Endodermal cell (in vitro differentiated cells): ENCODE results near the gene CD207. TPM values are rescaled to one million over a fixed set of nuclear protein-coding genes. Genes with fewer than 3 reads are reported as not detected.

Experiments
- DNase-seq: peaks from one replicate; pipeline ENCODE4 v3.0.0-alpha.2; 2017
- H3K27ac ChIP-seq: 2 replicates; pipeline ENCODE4 v1.5.1; 2013; ENCODE audit warnings: mild to moderate bottlenecking, low read depth, low read length, moderate library complexity
- H3K27me3 ChIP-seq: 2 replicates; pipeline ENCODE4 v1.6.1; 2013; ENCODE audit warnings: mild to moderate bottlenecking, low read length, moderate library complexity; ENCODE audit not compliant: insufficient read depth, control insufficient read depth, poor library complexity, severe bottlenecking
- H3K36me3 ChIP-seq: 2 replicates; pipeline ENCODE4 v1.7.0; 2013; ENCODE audit warnings: mild to moderate bottlenecking, low read length, moderate library complexity; ENCODE audit not compliant: control insufficient read depth, insufficient read depth
- H3K4me1 ChIP-seq: one replicate; pipeline ENCODE4 v1.7.0; 2013; ENCODE audit warnings: low read length; ENCODE audit not compliant: control insufficient read depth, insufficient read depth
- H3K4me3 ChIP-seq: 2 replicates; pipeline ENCODE4 v1.5.1; 2013; ENCODE audit warnings: mild to moderate bottlenecking, low read length, moderate library complexity
- H3K9ac ChIP-seq: 2 replicates; pipeline ENCODE4 v1.6.1; 2013; ENCODE audit warnings: mild to moderate bottlenecking, low read length, moderate library complexity; ENCODE audit not compliant: poor library complexity, severe bottlenecking; ENCODE audit errors: extremely low read depth
- H3K9me3 ChIP-seq: 2 replicates; pipeline ENCODE4 v1.6.1; 2013; ENCODE audit warnings: mild to moderate bottlenecking, low read length, moderate library complexity; ENCODE audit not compliant: control insufficient read depth
- H3K27ac Mint-ChIP-seq: 2 replicates; pipeline ENCODE4 v1.8.0; 2020; ENCODE audit warnings: mixed read lengths
- H3K27me3 Mint-ChIP-seq: 2 replicates; pipeline ENCODE4 v1.8.0; 2021; ENCODE audit warnings: mild to moderate bottlenecking, mixed read lengths; ENCODE audit not compliant: insufficient read depth
- H3K36me3 Mint-ChIP-seq: 2 replicates; pipeline ENCODE4 v1.8.0; 2020; ENCODE audit warnings: low read depth, mixed read lengths
- H3K4me1 Mint-ChIP-seq: 2 replicates; pipeline ENCODE4 v1.8.0; 2020; ENCODE audit warnings: mixed read lengths
- H3K4me3 Mint-ChIP-seq: 2 replicates; pipeline ENCODE4 v1.8.0; 2020; ENCODE audit warnings: mild to moderate bottlenecking, moderate library complexity, mixed read lengths
- H3K9me3 Mint-ChIP-seq: 2 replicates; pipeline ENCODE4 v1.8.0; 2020; ENCODE audit warnings: mild to moderate bottlenecking, mixed read lengths
- WGBS, 2 experiments: methylation state at CpG; one replicate each; pipeline versions ENCODE4 v1.1.5 to v1.1.7; 2013; ENCODE audit warnings: missing lambda C conversion rate in 2 of 2, mixed read lengths in 1 of 2; ENCODE audit not compliant: insufficient coverage in 1 of 2, insufficient read length in 1 of 2; 5-methylcytosine and 5-hydroxymethylcytosine counted together
- total RNA-seq, 2 donors: library from RNA; stranded (reverse); fragmentation: NEBNext Ultra II Directional in 1 of 2; extraction: Animal tissue kit (Norgen Biotek cat#: 25700) in 1 of 2; gene quantifications; 2 replicates in 1 of 2; 3 replicates in 1 of 2; pipeline ENCODE4 v1.2.1, GENCODE V29; 2021
- TF ChIP-seq, protein P1 (sequence below): fragments of 200-600 bp; sonication (generic); conservative IDR thresholded peaks from 2 replicates; pipeline ENCODE4 v1.5.0; 2021; ENCODE audit warnings: antibody characterized with exemption, mild to moderate bottlenecking

The CD207 gene
- total RNA-seq, 2 donors from 2014 or later, result not detected

DNA sequence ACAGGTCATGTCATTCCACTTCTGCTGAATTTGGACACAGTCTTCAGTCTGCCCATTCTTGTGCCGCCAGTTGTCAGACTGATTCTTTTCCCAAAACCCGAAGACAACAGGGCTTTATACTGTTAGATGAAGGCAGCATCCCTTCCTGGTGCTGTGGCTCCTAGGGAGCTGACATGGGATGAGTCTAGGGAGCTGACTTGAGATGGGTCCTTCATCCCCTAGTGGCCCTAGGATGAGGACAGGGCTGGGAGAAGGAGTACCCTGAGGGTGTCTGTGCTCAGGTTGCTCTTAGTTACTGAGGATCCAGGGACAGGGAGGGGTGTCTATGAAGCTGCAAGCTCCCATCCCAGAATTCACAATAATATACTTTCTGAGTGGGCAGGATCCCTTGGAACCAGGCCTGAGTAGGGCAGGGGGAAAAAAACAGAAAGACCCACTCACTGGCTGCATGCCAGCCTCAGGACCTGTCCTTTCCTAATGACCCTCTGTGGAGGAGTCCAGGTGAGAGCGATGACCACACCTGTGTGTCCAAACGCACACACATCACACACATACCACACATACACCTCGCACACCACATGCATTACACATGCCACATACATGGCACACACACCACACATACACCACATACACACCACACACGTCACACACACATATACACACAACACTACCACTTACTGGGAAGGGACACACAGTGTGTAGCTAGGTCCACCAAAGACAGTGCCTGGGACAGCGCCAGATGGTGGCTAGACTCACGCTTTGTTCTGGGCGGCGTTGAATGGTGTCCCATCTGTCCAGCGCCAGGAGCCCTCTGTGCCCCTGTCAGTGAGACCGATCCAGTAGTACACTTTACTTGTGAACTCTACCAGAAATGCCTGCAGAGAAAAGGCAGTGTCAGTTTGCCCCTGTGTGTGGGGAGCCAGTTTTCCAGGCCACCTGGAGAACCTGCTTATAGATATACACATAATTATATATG, 26.3 kb downstream of the CD207 start:
- H3K36me3 Mint-ChIP-seq, result no peaks in the 10 kb centered on the region
- DNase-seq, result no peak
- Histone ChIP-seq H3K27me3 (no peaks in the 10 kb centered on the region), H3K36me3 (no peaks in the 10 kb centered on the region), H3K4me1 (no peaks in the 10 kb centered on the region), H3K4me3 (no peak overlapping the region), H3K9ac (no peak overlapping the region), H3K27ac (no peak overlapping the region), H3K9me3 (no peaks in the 10 kb centered on the region)
- H3K27me3 Mint-ChIP-seq, result peaks cover 28% of the 10 kb centered on the region
- H3K27ac Mint-ChIP-seq, result no peak overlapping the region
- no peaks in the 10 kb centered on the region for H3K4me1 Mint-ChIP-seq
- no peak overlapping the region for H3K4me3 Mint-ChIP-seq
- WGBS, 2 experiments, result 90 to 97% methylated on average over 8 to 12 of the region's 12 CpGs
- TF ChIP-seq, protein P1, sequence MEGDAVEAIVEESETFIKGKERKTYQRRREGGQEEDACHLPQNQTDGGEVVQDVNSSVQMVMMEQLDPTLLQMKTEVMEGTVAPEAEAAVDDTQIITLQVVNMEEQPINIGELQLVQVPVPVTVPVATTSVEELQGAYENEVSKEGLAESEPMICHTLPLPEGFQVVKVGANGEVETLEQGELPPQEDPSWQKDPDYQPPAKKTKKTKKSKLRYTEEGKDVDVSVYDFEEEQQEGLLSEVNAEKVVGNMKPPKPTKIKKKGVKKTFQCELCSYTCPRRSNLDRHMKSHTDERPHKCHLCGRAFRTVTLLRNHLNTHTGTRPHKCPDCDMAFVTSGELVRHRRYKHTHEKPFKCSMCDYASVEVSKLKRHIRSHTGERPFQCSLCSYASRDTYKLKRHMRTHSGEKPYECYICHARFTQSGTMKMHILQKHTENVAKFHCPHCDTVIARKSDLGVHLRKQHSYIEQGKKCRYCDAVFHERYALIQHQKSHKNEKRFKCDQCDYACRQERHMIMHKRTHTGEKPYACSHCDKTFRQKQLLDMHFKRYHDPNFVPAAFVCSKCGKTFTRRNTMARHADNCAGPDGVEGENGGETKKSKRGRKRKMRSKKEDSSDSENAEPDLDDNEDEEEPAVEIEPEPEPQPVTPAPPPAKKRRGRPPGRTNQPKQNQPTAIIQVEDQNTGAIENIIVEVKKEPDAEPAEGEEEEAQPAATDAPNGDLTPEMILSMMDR, result no peak
- H3K9me3 Mint-ChIP-seq, result no peaks in the 10 kb centered on the region

DNA sequence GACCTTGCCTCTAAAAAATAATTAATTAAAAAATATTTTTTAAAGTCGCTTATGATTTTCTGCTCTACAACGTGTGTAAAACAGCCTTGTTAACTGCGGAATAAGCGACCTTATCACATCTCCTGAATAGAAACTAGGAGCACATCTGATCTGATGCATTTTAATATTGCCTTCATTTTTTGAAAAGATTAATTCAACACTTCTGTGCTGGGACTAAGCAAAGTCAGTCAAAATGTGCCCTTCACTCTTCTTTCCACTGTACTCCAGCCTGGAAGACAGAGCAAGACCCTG, 27.8 kb downstream of the CD207 start:
- no peaks in the 10 kb centered on the region for H3K36me3 ChIP-seq
- H3K4me1 ChIP-seq, result no peaks in the 10 kb centered on the region
- WGBS, 2 experiments, result 89 to 93% methylated on average over 4 of the region's 4 CpGs
- Mint-ChIP-seq H3K27me3 (peaks cover 25% of the 10 kb centered on the region), H3K36me3 (no peaks in the 10 kb centered on the region), H3K4me1 (no peaks in the 10 kb centered on the region), H3K4me3 (no peak overlapping the region), H3K27ac (no peak overlapping the region), H3K9me3 (no peaks in the 10 kb centered on the region)
- H3K9me3 ChIP-seq, result no peaks in the 10 kb centered on the region
- no peaks in the 10 kb centered on the region for H3K27me3 ChIP-seq
- no peak overlapping the region for H3K9ac ChIP-seq
- DNase-seq, result no peak
- H3K4me3 ChIP-seq, result no peak overlapping the region
- H3K27ac ChIP-seq, result no peak overlapping the region
- TF ChIP-seq, protein P1, result no peak

DNA sequence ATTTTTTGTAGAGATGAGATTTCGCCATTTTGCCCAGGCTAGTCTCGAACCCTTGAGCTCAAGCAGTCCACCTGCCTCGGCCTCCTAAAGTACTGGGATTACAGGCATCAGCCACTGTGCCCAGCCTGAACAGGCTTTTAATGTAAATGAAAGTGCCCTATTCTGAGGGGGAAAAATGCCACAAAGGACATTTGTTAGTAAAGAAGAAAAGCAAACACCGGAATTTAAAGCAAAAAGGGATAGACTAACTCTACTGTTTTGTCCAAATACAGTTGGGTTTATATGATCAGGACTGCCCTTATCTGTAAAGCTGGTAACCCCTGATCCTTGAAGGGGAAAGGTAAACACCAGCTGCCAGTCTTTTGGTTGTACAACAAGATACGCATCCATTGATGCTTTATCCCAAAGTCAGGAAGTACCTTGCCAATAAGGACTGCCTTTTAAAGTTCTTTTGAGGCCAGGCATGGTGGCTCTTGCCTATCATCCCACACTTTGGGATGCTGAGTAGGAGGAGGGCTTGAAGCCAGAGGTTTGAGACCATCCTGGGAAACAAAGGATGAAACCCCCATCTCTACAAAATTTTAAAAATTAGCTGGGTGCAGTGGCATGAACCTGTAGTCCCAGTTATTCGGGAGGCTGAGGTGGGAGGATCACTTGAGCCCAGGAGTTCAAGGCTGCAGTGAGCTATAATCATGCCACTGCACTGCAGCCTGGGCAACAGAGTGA, 28.4 kb downstream of the CD207 start:
- 93 to 94% methylated on average over 4 to 6 of the region's 6 CpGs for WGBS, 2 experiments
- Histone ChIP-seq H3K4me1 (no peaks in the 10 kb centered on the region), H3K9me3 (no peaks in the 10 kb centered on the region), H3K36me3 (no peaks in the 10 kb centered on the region), H3K4me3 (no peak overlapping the region), H3K27me3 (no peaks in the 10 kb centered on the region), H3K27ac (no peak overlapping the region), H3K9ac (no peak overlapping the region)
- TF ChIP-seq, protein P1, result no peak
- DNase-seq, result no peak
- no peaks in the 10 kb centered on the region for H3K4me1 Mint-ChIP-seq
- peaks cover 23% of the 10 kb centered on the region for H3K27me3 Mint-ChIP-seq
- no peak overlapping the region for H3K27ac Mint-ChIP-seq
- H3K4me3 Mint-ChIP-seq, result no peak overlapping the region
- no peaks in the 10 kb centered on the region for H3K36me3 Mint-ChIP-seq
- no peaks in the 10 kb centered on the region for H3K9me3 Mint-ChIP-seq
